Natural killer cell (primary cell): ENCODE results near the gene MMP11. TPM values are rescaled to one million over a fixed set of nuclear protein-coding genes. Genes with fewer than 3 reads are reported as not detected.
A peak's percentile ranks its signal among the peaks of the same experiment; 100 is the strongest.
"Not testable (repeated sequence)": the region's sequence is repeated elsewhere in the genome, so short reads cannot be mapped to it uniquely, and the experiment has no call there.

Experiments used
- ATAC-seq, 3 donors: fragments of 150-1000 bp in 2 of 3; fragments of 200-7000 bp in 1 of 3; cut with Tn5 transposase; 1 replicate in 1 of 3; 2 replicates in 2 of 3; pipeline ENCODE4 v1.10.0; 2021; ENCODE audit warnings: mild to moderate bottlenecking in 2 of 3, moderate library complexity in 2 of 3
- DNase-seq, 2 donors: peaks; one replicate each; pipeline versions ENCODE4 v3.0.0 to v3.0.0-alpha.2; 2013 to 2021; ENCODE audit warnings: mixed read lengths in 1 of 2
- H3K27ac ChIP-seq: one replicate; pipeline ENCODE4 v1.5.1; 2013; ENCODE audit warnings: mild to moderate bottlenecking, low read length
- H3K27me3 ChIP-seq: one replicate; pipeline ENCODE4 v1.6.1; 2013; ENCODE audit warnings: low read length; ENCODE audit not compliant: control insufficient read depth, insufficient read depth
- H3K36me3 ChIP-seq: one replicate; pipeline ENCODE4 v1.6.1; 2013; ENCODE audit warnings: low read length; ENCODE audit not compliant: control insufficient read depth, insufficient read depth
- H3K4me1 ChIP-seq: one replicate; pipeline ENCODE4 v1.6.1; 2013; ENCODE audit warnings: low read length; ENCODE audit not compliant: control insufficient read depth, insufficient read depth
- H3K4me3 ChIP-seq: one replicate; pipeline ENCODE4 v1.5.1; 2013; ENCODE audit warnings: low read length
- H3K9me3 ChIP-seq: one replicate; pipeline ENCODE4 v1.6.1; 2013; ENCODE audit warnings: low read length; ENCODE audit not compliant: control insufficient read depth, insufficient read depth
- H3K27ac Mint-ChIP-seq, 2 donors: one replicate each; pipeline ENCODE4 v1.8.0; 2022; ENCODE audit warnings: mild to moderate bottlenecking in 2 of 2, mixed read lengths in 2 of 2, moderate library complexity in 1 of 2
- H3K27me3 Mint-ChIP-seq, 2 donors: one replicate each; pipeline ENCODE4 v1.8.0; 2022; ENCODE audit warnings: low read depth in 2 of 2, mixed read lengths in 2 of 2
- H3K36me3 Mint-ChIP-seq: one replicate; pipeline ENCODE4 v1.8.0; 2022; ENCODE audit warnings: mixed read lengths
- H3K4me1 Mint-ChIP-seq, 2 donors: one replicate each; pipeline ENCODE4 v1.8.0; 2022; ENCODE audit warnings: mixed read lengths in 2 of 2
- H3K4me3 Mint-ChIP-seq: one replicate; pipeline ENCODE4 v1.8.0; 2022; ENCODE audit warnings: mild to moderate bottlenecking, moderate library complexity, mixed read lengths
- H3K9me3 Mint-ChIP-seq, 2 donors: one replicate each; pipeline ENCODE4 v1.8.0; 2022; ENCODE audit warnings: mixed read lengths in 2 of 2
- WGBS: methylation state at CpG from one replicate; pipeline ENCODE4 v1.1.7; 2013; ENCODE audit warnings: missing lambda C conversion rate; ENCODE audit not compliant: insufficient coverage; 5-methylcytosine and 5-hydroxymethylcytosine counted together
- intact Hi-C: fragments of 100-400 bp; cut with micrococcal nuclease; formaldehyde crosslinking; loops from one replicate; pipeline ENCODE4 v1.14.2; 2022
- total RNA-seq, 4 donors: library from RNA; stranded (reverse); fragments of 120-200 nt in 1 of 4; gene quantifications; one replicate each; pipeline versions ENCODE4 v1.2.3 to v1.2.4, GENCODE V29; 2013 to 2022
- TF ChIP-seq, protein P1 (sequence below): fragments of 200-600 bp; IDR thresholded peaks from one replicate; pipeline ENCODE4 v1.8.0; 2022; ENCODE audit warnings: antibody characterized with exemption

The MMP11 gene, protein sequence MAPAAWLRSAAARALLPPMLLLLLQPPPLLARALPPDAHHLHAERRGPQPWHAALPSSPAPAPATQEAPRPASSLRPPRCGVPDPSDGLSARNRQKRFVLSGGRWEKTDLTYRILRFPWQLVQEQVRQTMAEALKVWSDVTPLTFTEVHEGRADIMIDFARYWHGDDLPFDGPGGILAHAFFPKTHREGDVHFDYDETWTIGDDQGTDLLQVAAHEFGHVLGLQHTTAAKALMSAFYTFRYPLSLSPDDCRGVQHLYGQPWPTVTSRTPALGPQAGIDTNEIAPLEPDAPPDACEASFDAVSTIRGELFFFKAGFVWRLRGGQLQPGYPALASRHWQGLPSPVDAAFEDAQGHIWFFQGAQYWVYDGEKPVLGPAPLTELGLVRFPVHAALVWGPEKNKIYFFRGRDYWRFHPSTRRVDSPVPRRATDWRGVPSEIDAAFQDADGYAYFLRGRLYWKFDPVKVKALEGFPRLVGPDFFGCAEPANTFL
- 1 to 10 TPM in 1 of 3 donors, under 1 TPM in 2; 0.71 to 1.7 (median 0.91) TPM for total RNA-seq
- total RNA-seq (2013): 3.0 TPM

DNA sequence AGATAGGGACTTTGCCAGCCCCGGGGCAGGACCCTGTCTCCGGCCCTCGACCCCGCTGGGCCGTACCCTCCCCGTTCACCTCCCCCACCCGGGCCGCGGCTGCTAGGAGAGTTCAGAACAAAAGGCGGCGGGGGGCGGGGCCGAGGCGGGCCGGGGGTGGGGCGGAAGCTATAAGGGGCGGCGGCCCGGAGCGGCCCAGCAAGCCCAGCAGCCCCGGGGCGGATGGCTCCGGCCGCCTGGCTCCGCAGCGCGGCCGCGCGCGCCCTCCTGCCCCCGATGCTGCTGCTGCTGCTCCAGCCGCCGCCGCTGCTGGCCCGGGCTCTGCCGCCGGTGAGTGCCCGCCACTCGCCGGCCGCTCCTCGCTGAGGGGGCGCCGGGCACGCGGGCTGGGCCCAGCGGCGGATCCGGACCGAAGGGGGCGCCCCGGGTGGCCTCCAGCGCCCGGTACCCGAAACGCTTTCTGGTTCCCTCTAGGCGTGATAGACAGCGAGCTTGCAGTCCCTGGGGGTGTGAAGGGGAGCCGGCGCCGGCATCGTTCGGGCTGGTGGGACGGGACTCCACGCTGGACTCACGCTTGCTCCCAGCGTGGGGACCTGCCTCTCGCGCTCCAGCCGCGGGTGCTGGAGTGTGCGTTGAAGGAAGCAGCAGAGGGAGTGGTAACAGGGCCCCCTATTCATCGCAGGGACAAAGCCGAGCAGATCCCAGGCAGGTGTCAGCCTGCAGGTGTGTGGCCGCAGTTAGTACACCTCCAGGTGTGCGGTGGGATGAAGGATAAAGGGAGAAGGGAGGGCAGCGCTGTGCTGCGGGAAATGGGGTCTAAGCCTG, at the start of gene MMP11:
Gene MMP11, plus strand, starts transcription at position 201 of the 825 bp plus-strand sequence. Its CDS starts 22 bp downstream, at position 223.
- H3K9me3 ChIP-seq: no peaks in the 10 kb centered on the region
- H3K4me3 ChIP-seq: peak within 1 kb of the TSS; percentile 22
- H3K27ac ChIP-seq: no peak within 1 kb of the TSS
- no peaks in the 10 kb centered on the region for H3K27me3 ChIP-seq
- H3K36me3 ChIP-seq: no peaks in the 10 kb centered on the region
- H3K36me3 Mint-ChIP-seq: no peaks in the 10 kb centered on the region
- no peaks in the 10 kb centered on the region for H3K9me3 Mint-ChIP-seq
- 8% methylated on average over 79 of the region's 79 CpGs for WGBS
- no peaks in the 10 kb centered on the region for H3K27me3 Mint-ChIP-seq
- ATAC-seq (peak; percentile 67 to 74 (median 73)), DNase-seq (peak; percentile 38 to 72)
- TF ChIP-seq, protein P1, sequence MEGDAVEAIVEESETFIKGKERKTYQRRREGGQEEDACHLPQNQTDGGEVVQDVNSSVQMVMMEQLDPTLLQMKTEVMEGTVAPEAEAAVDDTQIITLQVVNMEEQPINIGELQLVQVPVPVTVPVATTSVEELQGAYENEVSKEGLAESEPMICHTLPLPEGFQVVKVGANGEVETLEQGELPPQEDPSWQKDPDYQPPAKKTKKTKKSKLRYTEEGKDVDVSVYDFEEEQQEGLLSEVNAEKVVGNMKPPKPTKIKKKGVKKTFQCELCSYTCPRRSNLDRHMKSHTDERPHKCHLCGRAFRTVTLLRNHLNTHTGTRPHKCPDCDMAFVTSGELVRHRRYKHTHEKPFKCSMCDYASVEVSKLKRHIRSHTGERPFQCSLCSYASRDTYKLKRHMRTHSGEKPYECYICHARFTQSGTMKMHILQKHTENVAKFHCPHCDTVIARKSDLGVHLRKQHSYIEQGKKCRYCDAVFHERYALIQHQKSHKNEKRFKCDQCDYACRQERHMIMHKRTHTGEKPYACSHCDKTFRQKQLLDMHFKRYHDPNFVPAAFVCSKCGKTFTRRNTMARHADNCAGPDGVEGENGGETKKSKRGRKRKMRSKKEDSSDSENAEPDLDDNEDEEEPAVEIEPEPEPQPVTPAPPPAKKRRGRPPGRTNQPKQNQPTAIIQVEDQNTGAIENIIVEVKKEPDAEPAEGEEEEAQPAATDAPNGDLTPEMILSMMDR: no peak
- H3K4me3 Mint-ChIP-seq: peak within 1 kb of the TSS; percentile 67
- intact Hi-C loops: loop anchor here (2.0 kb wide), 1 partner anchor 14 kb away; the partner anchor contains the start of gene SMARCB1
- peaks cover 0 to 19% of the 10 kb centered on the region in 2 donors for H3K4me1 Mint-ChIP-seq
- H3K4me1 ChIP-seq: peaks cover 35% of the 10 kb centered on the region
- peak within 1 kb of the TSS in 1 of 2 donors; percentile 33 for H3K27ac Mint-ChIP-seq

DNA sequence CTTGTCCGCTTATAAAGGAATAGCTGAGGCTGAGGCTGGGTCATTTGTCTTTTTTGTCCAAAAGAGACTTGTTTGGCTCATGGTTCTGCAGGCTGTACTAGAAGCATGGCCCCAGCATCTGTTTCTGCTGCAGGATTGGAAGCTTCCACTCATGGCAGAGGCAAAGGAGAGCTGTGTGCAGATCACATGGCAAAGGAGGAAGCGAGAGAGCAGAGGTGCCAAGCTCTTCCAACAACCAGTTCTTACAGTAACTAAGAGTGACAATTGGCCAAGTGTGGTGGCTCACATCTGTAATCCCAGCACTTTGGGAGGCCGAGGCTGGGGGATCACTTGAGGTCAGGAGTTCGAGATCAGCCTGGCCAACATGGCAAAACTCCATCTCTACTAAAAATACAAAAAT, 44.5 kb upstream of the MMP11 start:
- 92% methylated on average over 4 of the region's 4 CpGs for WGBS
- H3K27me3 ChIP-seq, H3K4me3 Mint-ChIP-seq, H3K4me1 ChIP-seq, H3K4me1 Mint-ChIP-seq, H3K36me3 Mint-ChIP-seq, ATAC-seq, intact Hi-C loops, H3K27ac Mint-ChIP-seq, H3K9me3 Mint-ChIP-seq, H3K27ac ChIP-seq, H3K9me3 ChIP-seq, H3K4me3 ChIP-seq, DNase-seq, H3K36me3 ChIP-seq, H3K27me3 Mint-ChIP-seq: not testable (repeated sequence)

DNA sequence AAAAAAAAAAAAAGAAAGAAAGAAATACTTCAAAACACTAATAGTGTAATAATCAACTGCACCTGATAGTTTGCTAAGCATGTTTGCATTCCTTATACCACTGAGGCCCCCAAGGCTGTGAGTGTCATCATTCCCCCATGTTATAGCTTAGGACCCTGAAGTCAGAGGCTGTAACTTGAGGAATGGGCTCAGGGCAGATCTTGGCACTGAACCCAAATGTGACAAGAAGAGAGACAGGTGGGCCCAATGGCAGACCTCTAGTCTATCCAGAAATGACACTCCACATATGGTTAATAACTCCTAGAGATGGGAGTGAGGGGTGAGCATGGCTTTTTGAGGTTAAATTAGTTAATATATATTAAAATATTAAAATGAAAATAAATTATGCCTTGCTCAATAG, 35.0 kb upstream of the MMP11 start:
- Mint-ChIP-seq H3K27me3 (no peaks in the 10 kb centered on the region), H3K27ac (no peak overlapping the region), H3K36me3 (no peaks in the 10 kb centered on the region), H3K9me3 (no peaks in the 10 kb centered on the region), H3K4me1 (no peaks in the 10 kb centered on the region), H3K4me3 (no peak overlapping the region)
- no peak overlapping the region for H3K4me3 ChIP-seq
- H3K4me1 ChIP-seq: no peaks in the 10 kb centered on the region
- intact Hi-C loops: no loop called here
- no peak for DNase-seq
- no peak for ATAC-seq
- H3K27ac ChIP-seq: no peak overlapping the region
- peaks cover 9% of the 10 kb centered on the region for H3K36me3 ChIP-seq
- H3K27me3 ChIP-seq: no peaks in the 10 kb centered on the region
- TF ChIP-seq, protein P1: no peak
- no peaks in the 10 kb centered on the region for H3K9me3 ChIP-seq
